ENCODE results near the gene AFF4. TPM values are rescaled to one million over a fixed set of nuclear protein-coding genes. Genes with fewer than 3 reads are reported as not detected.

Gene AFF4
- total and polyA plus RNA-seq, 2 of the 4 experiments (the other 2 are of a cell fraction) = 27.3 to 57.2 TPM

DNA sequence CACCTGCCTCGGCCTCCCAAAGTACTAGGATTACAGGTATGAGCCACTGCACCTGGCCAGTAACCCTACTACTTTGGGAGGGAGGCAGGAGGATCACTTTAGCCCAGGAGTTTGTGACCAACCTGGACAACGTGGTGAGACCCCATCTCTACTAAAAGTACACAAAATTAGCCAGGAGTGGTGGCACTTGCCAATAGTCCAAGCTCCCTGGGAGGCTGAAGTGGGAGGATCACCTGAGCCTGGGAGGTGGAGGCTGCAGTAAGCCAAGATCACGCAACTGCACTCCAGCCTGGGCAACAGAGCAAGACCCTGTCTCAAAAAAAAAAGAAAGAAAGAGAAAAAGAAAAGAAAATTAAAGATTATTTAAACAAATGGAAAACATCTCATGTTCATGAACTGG lies 107.4 kb downstream of the AFF4 start:
- intact Hi-C loops (cut with micrococcal nuclease) (no loop called here), in situ Hi-C loops (cut with MboI; ENCODE audit: low sequenced_read_pairs) (no loop called here), dilution Hi-C loops (cut with HindIII; ENCODE audit: low sequenced_read_pairs, unreplicated experiment) (no loop called here)
- H3K4me3 ChIP-seq (ENCODE audit: insufficient read depth, low read depth, low read length) = no peak overlapping the region
- DNase-seq = no peak
- no peak overlapping the region for H3K14ac ChIP-seq (replicated peaks; ENCODE audit: low read depth, low read length)
- ChIA-PET CTCF (interaction anchor here (1.3 kb wide), 1 partner anchor 10 kb away, joined by 7 read pairs; the partner anchor contains the start of genes GDF9 and UQCRQ), POLR2A (ENCODE audit: unreplicated experiment) (no interaction called here)
- no peak overlapping the region for H2AK5ac ChIP-seq (ENCODE audit: low read depth, low read length)
- no peak overlapping the region for H3K4me2 ChIP-seq (ENCODE audit: low read depth, low read length)
- no peaks in the 10 kb centered on the region for H3K36me3 ChIP-seq (ENCODE audit: control insufficient read depth, insufficient read depth, low read length)
- ATAC-seq (ENCODE audit: low read depth) = no peak
- H2AFZ ChIP-seq (replicated peaks; ENCODE audit: low read length, poor library complexity) = no peak overlapping the region
- no peak overlapping the region for H4K5ac ChIP-seq (ENCODE audit: low read depth, low read length)
- BruUV-seq (replicated peaks) = no TSS peak
- no peak overlapping the region for H3K18ac ChIP-seq (ENCODE audit: low read depth, low read length)
- H3K9ac ChIP-seq (ENCODE audit: low read depth, low read length) = no peak overlapping the region
- H2BK15ac ChIP-seq (ENCODE audit: low read depth, low read length) = no peak overlapping the region
- H3K23ac ChIP-seq (ENCODE audit: low read depth, low read length) = no peak overlapping the region
- H3K4me1 ChIP-seq (ENCODE audit: control insufficient read depth, insufficient read depth, low read length) = peaks cover 2% of the 10 kb centered on the region; the same call in 1 of the 2 replicates
- WGBS, 2 experiments (ENCODE audit: extremely low coverage in 2 of 2, insufficient read length in 1 of 2) = no CpG with 5 or more reads among the region's 3 CpGs
- H4K20me1 ChIP-seq (ENCODE audit: insufficient read depth, low read length) = no peaks in the 10 kb centered on the region
- H3K79me1 ChIP-seq (ENCODE audit: low read depth in 1 of 2, low read length in 2 of 2) = no peaks in the 10 kb centered on the region
- no peak overlapping the region for H3K56ac ChIP-seq (ENCODE audit: extremely low read depth, insufficient read depth, low read length)
- H3K27me3 ChIP-seq (ENCODE audit: control insufficient read depth, insufficient read depth, low read length) = no peaks in the 10 kb centered on the region
- no peaks in the 10 kb centered on the region for H3K9me1 ChIP-seq (ENCODE audit: insufficient read depth, low read length)
- no peak overlapping the region for H4K91ac ChIP-seq (ENCODE audit: insufficient read depth, low read depth, low read length)
- no peak overlapping the region for H3K4ac ChIP-seq (ENCODE audit: low read depth, low read length)
- H2BK120ac ChIP-seq (ENCODE audit: low read depth, low read length) = no peak overlapping the region
- no peak overlapping the region for H3K27ac ChIP-seq (ENCODE audit: insufficient read depth, low read length)
- H2BK5ac ChIP-seq (ENCODE audit: low read depth, low read length, poor library complexity, severe bottlenecking) = no peak overlapping the region
- H3K9me3 ChIP-seq (ENCODE audit: control insufficient read depth, insufficient read depth, low read length) = no peaks in the 10 kb centered on the region
- TF ChIP-seq POLR2A (IDR thresholded peaks at IDR 0.05; ENCODE audit: low read depth, low read length) (no peak), MAZ (IDR thresholded peaks at IDR 0.05; ENCODE audit: borderline replicate concordance, low read depth, low read length) (no peak), CHD1 (IDR thresholded peaks at IDR 0.05; ENCODE audit: low read depth, low read length) (no peak), CEBPB (IDR thresholded peaks at IDR 0.05; ENCODE audit: low read depth, low read length) (no peak), MXI1 (IDR thresholded peaks at IDR 0.05; ENCODE audit: borderline replicate concordance, low read depth, low read length) (no peak), SMC3 (IDR thresholded peaks at IDR 0.05; ENCODE audit: low read depth, low read length) (no peak), NFE2L2 (IDR thresholded peaks at IDR 0.05; ENCODE audit: low read depth, low read length) (no peak), RAD21 (IDR thresholded peaks at IDR 0.05; ENCODE audit: low read length) (no peak), RCOR1 (IDR thresholded peaks at IDR 0.05; ENCODE audit: insufficient replicate concordance, low read length) (no peak), RFX5 (IDR thresholded peaks at IDR 0.05; ENCODE audit: low read depth, low read length) (no peak), FOS (IDR thresholded peaks at IDR 0.05; ENCODE audit: low read depth, low read length) (no peak), BHLHE40 (IDR thresholded peaks at IDR 0.05; ENCODE audit: low read depth, low read length) (no peak), MAFK (IDR thresholded peaks at IDR 0.05; ENCODE audit: low read depth, low read length) (no peak)
- TF ChIP-seq, protein P1, sequence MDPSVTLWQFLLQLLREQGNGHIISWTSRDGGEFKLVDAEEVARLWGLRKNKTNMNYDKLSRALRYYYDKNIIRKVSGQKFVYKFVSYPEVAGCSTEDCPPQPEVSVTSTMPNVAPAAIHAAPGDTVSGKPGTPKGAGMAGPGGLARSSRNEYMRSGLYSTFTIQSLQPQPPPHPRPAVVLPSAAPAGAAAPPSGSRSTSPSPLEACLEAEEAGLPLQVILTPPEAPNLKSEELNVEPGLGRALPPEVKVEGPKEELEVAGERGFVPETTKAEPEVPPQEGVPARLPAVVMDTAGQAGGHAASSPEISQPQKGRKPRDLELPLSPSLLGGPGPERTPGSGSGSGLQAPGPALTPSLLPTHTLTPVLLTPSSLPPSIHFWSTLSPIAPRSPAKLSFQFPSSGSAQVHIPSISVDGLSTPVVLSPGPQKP (IDR thresholded peaks at IDR 0.05; ENCODE audit: borderline replicate concordance, low read depth, low read length) = no peak
- TF ChIP-seq, protein P2, sequence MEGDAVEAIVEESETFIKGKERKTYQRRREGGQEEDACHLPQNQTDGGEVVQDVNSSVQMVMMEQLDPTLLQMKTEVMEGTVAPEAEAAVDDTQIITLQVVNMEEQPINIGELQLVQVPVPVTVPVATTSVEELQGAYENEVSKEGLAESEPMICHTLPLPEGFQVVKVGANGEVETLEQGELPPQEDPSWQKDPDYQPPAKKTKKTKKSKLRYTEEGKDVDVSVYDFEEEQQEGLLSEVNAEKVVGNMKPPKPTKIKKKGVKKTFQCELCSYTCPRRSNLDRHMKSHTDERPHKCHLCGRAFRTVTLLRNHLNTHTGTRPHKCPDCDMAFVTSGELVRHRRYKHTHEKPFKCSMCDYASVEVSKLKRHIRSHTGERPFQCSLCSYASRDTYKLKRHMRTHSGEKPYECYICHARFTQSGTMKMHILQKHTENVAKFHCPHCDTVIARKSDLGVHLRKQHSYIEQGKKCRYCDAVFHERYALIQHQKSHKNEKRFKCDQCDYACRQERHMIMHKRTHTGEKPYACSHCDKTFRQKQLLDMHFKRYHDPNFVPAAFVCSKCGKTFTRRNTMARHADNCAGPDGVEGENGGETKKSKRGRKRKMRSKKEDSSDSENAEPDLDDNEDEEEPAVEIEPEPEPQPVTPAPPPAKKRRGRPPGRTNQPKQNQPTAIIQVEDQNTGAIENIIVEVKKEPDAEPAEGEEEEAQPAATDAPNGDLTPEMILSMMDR (conservative IDR thresholded peaks at IDR 0.05; ENCODE audit: low read depth, low read length) = no peak
- TF ChIP-seq, protein P3, sequence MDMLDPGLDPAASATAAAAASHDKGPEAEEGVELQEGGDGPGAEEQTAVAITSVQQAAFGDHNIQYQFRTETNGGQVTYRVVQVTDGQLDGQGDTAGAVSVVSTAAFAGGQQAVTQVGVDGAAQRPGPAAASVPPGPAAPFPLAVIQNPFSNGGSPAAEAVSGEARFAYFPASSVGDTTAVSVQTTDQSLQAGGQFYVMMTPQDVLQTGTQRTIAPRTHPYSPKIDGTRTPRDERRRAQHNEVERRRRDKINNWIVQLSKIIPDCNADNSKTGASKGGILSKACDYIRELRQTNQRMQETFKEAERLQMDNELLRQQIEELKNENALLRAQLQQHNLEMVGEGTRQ (IDR thresholded peaks at IDR 0.05; ENCODE audit: low read depth, low read length) = no peak
- H2BK20ac ChIP-seq (ENCODE audit: low read depth, low read length) = no peak overlapping the region
- H2AK9ac ChIP-seq (replicated peaks; ENCODE audit: low read depth, low read length, poor library complexity) = no peak overlapping the region
- no peak overlapping the region for H4K8ac ChIP-seq (ENCODE audit: low read depth in 2 of 2, low read length in 2 of 2)
